ENCODE results near the gene KRTAP10-5.
"Not testable (repeated sequence)": the region's sequence is repeated elsewhere in the genome, so short reads cannot be mapped to it uniquely, and the experiment has no call there.

Gene KRTAP10-5

GRCh38 chr21:44590897-44591800 is 10.7 kb upstream of the KRTAP10-5 start:
- peak; percentile 14 for DNase-seq (ENCODE audit: low spot score)

- DNase-seq (ENCODE audit: low spot score), result no peak
These were observed 9.9 kb upstream of the KRTAP10-5 start for GRCh38 chr21:44590311-44590721.

GRCh38 chr21:44589586-44590305 is 9.3 kb upstream of the KRTAP10-5 start:
- no peak for DNase-seq (ENCODE audit: low spot score)

GRCh38 chr21:44589094-44589493 is 8.7 kb upstream of the KRTAP10-5 start:
- DNase-seq (ENCODE audit: low spot score), result no peak

- DNase-seq (ENCODE audit: low spot score), result no peak
These were observed 5.5 kb upstream of the KRTAP10-5 start for GRCh38 chr21:44585892-44586291.

- DNase-seq (ENCODE audit: low spot score), result no peak
These were observed 3.4 kb upstream of the KRTAP10-5 start for GRCh38 chr21:44583800-44584147.

- no peak for DNase-seq (ENCODE audit: low spot score)
These were observed 2.8 kb upstream of the KRTAP10-5 start for GRCh38 chr21:44583089-44583799.

GRCh38 chr21:44582055-44582454 is 1.7 kb upstream of the KRTAP10-5 start:
- no peak for DNase-seq (ENCODE audit: low spot score)

- DNase-seq (ENCODE audit: low spot score), result no peak
These were observed 754 bp upstream of the KRTAP10-5 start for GRCh38 chr21:44581158-44581557.

- DNase-seq (ENCODE audit: low spot score), result peak; percentile 18
These were observed 615 bp downstream of the KRTAP10-5 start for GRCh38 chr21:44579833-44580144.

GRCh38 chr21:44579056-44579832 is 1.2 kb downstream of the KRTAP10-5 start:
- no peak for DNase-seq (ENCODE audit: low spot score)

GRCh38 chr21:44578371-44579055 is 1.9 kb downstream of the KRTAP10-5 start:
- DNase-seq (ENCODE audit: low spot score), result no peak

GRCh38 chr21:44576025-44576420 is 4.4 kb downstream of the KRTAP10-5 start:
- DNase-seq (ENCODE audit: low spot score), result no peak

GRCh38 chr21:44575307-44576024 is 4.9 kb downstream of the KRTAP10-5 start:
- DNase-seq (ENCODE audit: low spot score), result no peak

- DNase-seq (ENCODE audit: low spot score), result no peak
These were observed 5.7 kb downstream of the KRTAP10-5 start for GRCh38 chr21:44574457-44575306.

- not testable (repeated sequence) for DNase-seq (ENCODE audit: low spot score)
These were observed 6.6 kb downstream of the KRTAP10-5 start, which contains the start of gene KRTAP10-4 for GRCh38 chr21:44573630-44574456. Gene KRTAP10-4, plus strand, starts transcription at chr21:44573729. Its CDS starts 30 bp downstream, at chr21:44573759.

GRCh38 chr21:44572959-44573583 is 7.3 kb downstream of the KRTAP10-5 start:
- no peak for DNase-seq (ENCODE audit: low spot score)

All from cerebellar cortex (tissue), 1 donor.